ENCODE data around the gene BMPR1B. TPM values are rescaled to one million over a fixed set of nuclear protein-coding genes. Genes with fewer than 3 reads are reported as not detected.
"Not testable (repeated sequence)": the region's sequence is repeated elsewhere in the genome, so short reads cannot be mapped to it uniquely, and the experiment has no call there.

Gene BMPR1B
- total RNA-seq, 1 experiment from 2014 or later: not detected

- BruUV-seq (replicated peaks); RAD21 ChIA-PET (ENCODE audit: low non-redundant PET in 1 of 2, low total read pairs in 2 of 2, uncharacterized antibody in 2 of 2, unreplicated experiment in 2 of 2); H2AFZ ChIP-seq (ENCODE audit: low read depth, low read length, poor library complexity, severe bottlenecking): not testable (repeated sequence)
Observed at GRCh38 chr4:94832329-94832728, 74.6 kb downstream of the BMPR1B start.

DNA sequence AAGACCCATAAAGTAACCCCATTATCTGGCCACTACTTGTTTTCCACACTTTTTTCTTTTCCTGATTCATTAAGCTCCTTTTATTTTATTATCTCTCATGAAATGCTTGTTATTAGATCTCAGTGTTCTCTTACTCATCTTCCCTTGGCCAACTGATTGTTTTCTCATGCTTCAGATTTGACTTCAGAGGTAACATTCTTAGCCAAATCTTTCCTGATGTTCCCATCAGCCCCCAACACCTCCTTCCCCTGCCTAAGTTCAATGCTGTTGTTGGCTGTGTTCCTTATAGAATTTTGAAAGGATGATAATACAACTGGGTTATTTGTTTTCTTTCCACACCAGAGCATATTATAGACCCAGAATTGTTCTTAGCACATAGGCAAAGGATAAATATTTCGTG, 75.6 kb downstream of the BMPR1B start:
- POLR2A ChIA-PET: no interaction called here
- intact Hi-C loops (cut with micrococcal nuclease): no loop called here
- BruUV-seq (replicated peaks): no TSS peak

More at GRCh38 chr4:94832329-94832728, 74.6 kb downstream of the BMPR1B start:
- H3K9ac ChIP-seq (ENCODE audit: low read length); H3K79me2 ChIP-seq (ENCODE audit: insufficient read depth, low read length); CTCF ChIA-PET; DNase-seq (ENCODE audit: low read depth, low spot score); POLR2A ChIA-PET; H3K27ac ChIP-seq (ENCODE audit: low read depth, low read length); H3K9me2 ChIP-seq (ENCODE audit: insufficient read depth); H3K27me3 ChIP-seq (ENCODE audit: insufficient read depth, low read length); H3K4me3 ChIP-seq (replicated peaks in 1 of 2; ENCODE audit: low read depth in 1 of 2, low read length in 2 of 2); H3K4me2 ChIP-seq (ENCODE audit: low read length); ATAC-seq; H3K9me3 ChIP-seq (ENCODE audit: control insufficient read depth in 1 of 2, insufficient read depth in 1 of 2, low read depth in 1 of 2, low read length in 2 of 2); H3K36me3 ChIP-seq (ENCODE audit: control insufficient read depth in 1 of 2, insufficient read depth in 2 of 2, low read length in 2 of 2); intact Hi-C loops (cut with micrococcal nuclease); H4K20me1 ChIP-seq (ENCODE audit: insufficient read depth): not testable (repeated sequence)
- H3K4me1 ChIP-seq (ENCODE audit: control insufficient read depth in 1 of 2, insufficient read depth in 2 of 2, low read length in 2 of 2): peaks cover 0 to 20% of the 10 kb centered on the region in 2 experiments; a peak in 2 of 4 replicates

DNA sequence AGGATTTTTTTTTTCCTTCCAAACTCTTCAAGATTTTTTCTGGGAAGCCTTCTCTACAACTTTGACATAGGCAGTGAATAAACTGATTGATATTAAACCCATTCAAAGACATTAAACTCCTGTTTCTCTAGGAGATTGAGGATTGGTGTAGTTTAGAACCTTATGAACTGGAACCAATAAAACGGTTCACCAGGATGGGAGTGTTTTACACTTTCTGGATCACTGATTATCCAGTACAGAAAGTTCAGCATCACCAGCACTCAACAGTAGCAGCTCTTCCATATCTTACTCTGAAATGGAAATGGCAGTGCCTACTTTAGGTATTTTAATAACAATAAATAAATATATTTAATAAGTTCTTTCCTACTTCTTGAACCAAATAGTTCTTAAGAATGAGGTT, 76.7 kb downstream of the BMPR1B start:
- H2AFZ ChIP-seq (ENCODE audit: low read depth, low read length, poor library complexity, severe bottlenecking): no peak overlapping the region
- ATAC-seq (no peak), DNase-seq (ENCODE audit: low read depth, low spot score) (no peak)
- H3K9me3 ChIP-seq (ENCODE audit: control insufficient read depth in 1 of 2, insufficient read depth in 1 of 2, low read depth in 1 of 2, low read length in 2 of 2): no peaks in the 10 kb centered on the region
- H3K9me2 ChIP-seq (ENCODE audit: insufficient read depth): no peaks in the 10 kb centered on the region
- no peak overlapping the region for H3K4me2 ChIP-seq (ENCODE audit: low read length)
- no TSS peak for BruUV-seq (replicated peaks)
- H3K27me3 ChIP-seq (ENCODE audit: insufficient read depth, low read length): no peaks in the 10 kb centered on the region
- no peak overlapping the region for H3K9ac ChIP-seq (ENCODE audit: low read length)
- H3K4me1 ChIP-seq (ENCODE audit: control insufficient read depth in 1 of 2, insufficient read depth in 2 of 2, low read length in 2 of 2): no peaks in the 10 kb centered on the region
- H3K79me2 ChIP-seq (ENCODE audit: insufficient read depth, low read length): no peaks in the 10 kb centered on the region
- no peaks in the 10 kb centered on the region for H4K20me1 ChIP-seq (ENCODE audit: insufficient read depth)
- no peaks in the 10 kb centered on the region for H3K36me3 ChIP-seq (ENCODE audit: control insufficient read depth in 1 of 2, insufficient read depth in 2 of 2, low read length in 2 of 2)
- RAD21 ChIA-PET (ENCODE audit: low non-redundant PET in 1 of 2, low total read pairs in 2 of 2, uncharacterized antibody in 2 of 2, unreplicated experiment in 2 of 2): no interaction called here
- intact Hi-C loops (cut with micrococcal nuclease): no loop called here
- H3K4me3 ChIP-seq (replicated peaks in 1 of 2; ENCODE audit: low read depth in 1 of 2, low read length in 2 of 2): no peak overlapping the region
- no peak overlapping the region for H3K27ac ChIP-seq (ENCODE audit: low read depth, low read length)
- CTCF ChIA-PET: no interaction called here
- POLR2A ChIA-PET: no interaction called here
- TF ChIP-seq EZH2phosphoT487 (IDR thresholded peaks at IDR 0.05; ENCODE audit: borderline replicate concordance) (no peak), CEBPB (IDR thresholded peaks at IDR 0.05; ENCODE audit: low read depth) (no peak), POLR2A (IDR thresholded peaks at IDR 0.05; ENCODE audit: borderline replicate concordance, extremely low read depth, insufficient read depth, insufficient read length) (no peak), EGR1 (IDR thresholded peaks at IDR 0.05; ENCODE audit: low read depth) (no peak), TCF7L2 (IDR thresholded peaks at IDR 0.05; ENCODE audit: borderline replicate concordance, extremely low read depth, insufficient read depth, insufficient read length) (no peak), SIN3A (IDR thresholded peaks at IDR 0.05; ENCODE audit: low read depth) (no peak), ZNF274 (IDR thresholded peaks at IDR 0.05; ENCODE audit: low read depth, low read length) (no peak), SRF (IDR thresholded peaks at IDR 0.05; ENCODE audit: low read depth) (no peak), YY1 (IDR thresholded peaks at IDR 0.05; ENCODE audit: extremely low read depth, insufficient replicate concordance, low read depth, low read length) (no peak), RAD21 (IDR thresholded peaks at IDR 0.05; ENCODE audit: low read depth) (no peak), ELF1 (IDR thresholded peaks at IDR 0.05; ENCODE audit: borderline replicate concordance, low read depth) (no peak)
- TF ChIP-seq, protein P1, sequence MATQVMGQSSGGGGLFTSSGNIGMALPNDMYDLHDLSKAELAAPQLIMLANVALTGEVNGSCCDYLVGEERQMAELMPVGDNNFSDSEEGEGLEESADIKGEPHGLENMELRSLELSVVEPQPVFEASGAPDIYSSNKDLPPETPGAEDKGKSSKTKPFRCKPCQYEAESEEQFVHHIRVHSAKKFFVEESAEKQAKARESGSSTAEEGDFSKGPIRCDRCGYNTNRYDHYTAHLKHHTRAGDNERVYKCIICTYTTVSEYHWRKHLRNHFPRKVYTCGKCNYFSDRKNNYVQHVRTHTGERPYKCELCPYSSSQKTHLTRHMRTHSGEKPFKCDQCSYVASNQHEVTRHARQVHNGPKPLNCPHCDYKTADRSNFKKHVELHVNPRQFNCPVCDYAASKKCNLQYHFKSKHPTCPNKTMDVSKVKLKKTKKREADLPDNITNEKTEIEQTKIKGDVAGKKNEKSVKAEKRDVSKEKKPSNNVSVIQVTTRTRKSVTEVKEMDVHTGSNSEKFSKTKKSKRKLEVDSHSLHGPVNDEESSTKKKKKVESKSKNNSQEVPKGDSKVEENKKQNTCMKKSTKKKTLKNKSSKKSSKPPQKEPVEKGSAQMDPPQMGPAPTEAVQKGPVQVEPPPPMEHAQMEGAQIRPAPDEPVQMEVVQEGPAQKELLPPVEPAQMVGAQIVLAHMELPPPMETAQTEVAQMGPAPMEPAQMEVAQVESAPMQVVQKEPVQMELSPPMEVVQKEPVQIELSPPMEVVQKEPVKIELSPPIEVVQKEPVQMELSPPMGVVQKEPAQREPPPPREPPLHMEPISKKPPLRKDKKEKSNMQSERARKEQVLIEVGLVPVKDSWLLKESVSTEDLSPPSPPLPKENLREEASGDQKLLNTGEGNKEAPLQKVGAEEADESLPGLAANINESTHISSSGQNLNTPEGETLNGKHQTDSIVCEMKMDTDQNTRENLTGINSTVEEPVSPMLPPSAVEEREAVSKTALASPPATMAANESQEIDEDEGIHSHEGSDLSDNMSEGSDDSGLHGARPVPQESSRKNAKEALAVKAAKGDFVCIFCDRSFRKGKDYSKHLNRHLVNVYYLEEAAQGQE (IDR thresholded peaks at IDR 0.05; ENCODE audit: low read depth): no peak

More for the DNA sequence above, 75.6 kb downstream of the BMPR1B start:
- Histone ChIP-seq H3K9ac (ENCODE audit: low read length) (no peak overlapping the region), H3K27me3 (ENCODE audit: insufficient read depth, low read length) (no peaks in the 10 kb centered on the region), H3K4me1 (ENCODE audit: control insufficient read depth in 1 of 2, insufficient read depth in 2 of 2, low read length in 2 of 2) (peaks cover 0 to 10% of the 10 kb centered on the region in 2 experiments; a peak in 2 of 4 replicates), H3K27ac (ENCODE audit: low read depth, low read length) (no peak overlapping the region), H3K9me3 (ENCODE audit: control insufficient read depth in 1 of 2, insufficient read depth in 1 of 2, low read depth in 1 of 2, low read length in 2 of 2) (no peaks in the 10 kb centered on the region), H3K79me2 (ENCODE audit: insufficient read depth, low read length) (no peaks in the 10 kb centered on the region), H4K20me1 (ENCODE audit: insufficient read depth) (no peaks in the 10 kb centered on the region), H3K4me3 (replicated peaks in 1 of 2; ENCODE audit: low read depth in 1 of 2, low read length in 2 of 2) (no peak overlapping the region), H3K36me3 (ENCODE audit: control insufficient read depth in 1 of 2, insufficient read depth in 2 of 2, low read length in 2 of 2) (no peaks in the 10 kb centered on the region), H2AFZ (ENCODE audit: low read depth, low read length, poor library complexity, severe bottlenecking) (no peak overlapping the region), H3K4me2 (ENCODE audit: low read length) (no peak overlapping the region), H3K9me2 (ENCODE audit: insufficient read depth) (no peaks in the 10 kb centered on the region)
- no peak for TF ChIP-seq ZFX (IDR thresholded peaks at IDR 0.05)
- RAD21 ChIA-PET (ENCODE audit: low non-redundant PET in 1 of 2, low total read pairs in 2 of 2, uncharacterized antibody in 2 of 2, unreplicated experiment in 2 of 2): no interaction called here
- CTCF ChIA-PET: no interaction called here
- DNase-seq (ENCODE audit: low read depth, low spot score): no peak
- no peak for ATAC-seq

Data from HCT116 (cell line).